ENCODE results near the gene AMBRA1. TPM values are rescaled to one million over a fixed set of nuclear protein-coding genes. Genes with fewer than 3 reads are reported as not detected.
"Not testable (repeated sequence)": the region's sequence is repeated elsewhere in the genome, so short reads cannot be mapped to it uniquely, and the experiment has no call there.

AMBRA1 gene
- polyA plus RNA-seq, 1 of the 3 experiments (the other 2 are of a cell fraction): 10.4 TPM

GRCh38 chr11:46372501-46372900, 221.3 kb downstream of the AMBRA1 start:
- H3F3A ChIP-seq (replicated peaks; ENCODE audit: insufficient read depth); H3K9ac ChIP-seq; H2AFZ ChIP-seq (ENCODE audit: low read depth); H3K27ac ChIP-seq (ENCODE audit: low read depth in 2 of 2, low read length in 1 of 2); DNase-seq; H3K4me3 ChIP-seq (ENCODE audit: low read depth in 2 of 2, low read length in 1 of 2); H4K20me1 ChIP-seq (ENCODE audit: insufficient read depth); H3K79me2 ChIP-seq (ENCODE audit: insufficient read depth); H3K9me2 ChIP-seq; H3K4me2 ChIP-seq; POLR2A ChIA-PET; H3K27me3 ChIP-seq (ENCODE audit: insufficient read depth); H3K4me1 ChIP-seq (ENCODE audit: control insufficient read depth in 1 of 2, insufficient read depth in 2 of 2, low read depth in 1 of 2, low read length in 1 of 2); H3K9me3 ChIP-seq: not testable (repeated sequence)
- CTCF ChIA-PET: interaction anchor here (1.2 to 18.0 kb wide), 3 partner anchors 17 to 63 kb away, joined by 3 to 423 read pairs (median 4); partner anchors contain the start of gene DGKZ
- 99% methylated on average over 12 of the region's 15 CpGs for WGBS (ENCODE audit: low lambda C conversion rate)
- peaks cover 5 to 28% of the 10 kb centered on the region in 2 experiments for H3K36me3 ChIP-seq (replicated peaks in 1 of 2; ENCODE audit: control insufficient read depth in 1 of 2, insufficient read depth in 2 of 2, low read length in 1 of 2)

- peaks cover 2 to 12% of the 10 kb centered on the region in 2 experiments; a peak in 2 of 4 replicates for H3K4me1 ChIP-seq (ENCODE audit: control insufficient read depth in 1 of 2, insufficient read depth in 2 of 2, low read depth in 1 of 2, low read length in 1 of 2)
- H3K79me2 ChIP-seq (ENCODE audit: insufficient read depth): no peaks in the 10 kb centered on the region
- H3K9ac ChIP-seq: no peak overlapping the region
- no peak overlapping the region for H3K27ac ChIP-seq (ENCODE audit: low read depth in 2 of 2, low read length in 1 of 2)
- no peak overlapping the region for H3K4me2 ChIP-seq
- WGBS (ENCODE audit: low lambda C conversion rate): 89% methylated on average over 10 of the region's 10 CpGs
- no peak for DNase-seq
- no peak overlapping the region for H3K4me3 ChIP-seq (ENCODE audit: low read depth in 2 of 2, low read length in 1 of 2)
- H3F3A ChIP-seq (replicated peaks; ENCODE audit: insufficient read depth): peaks cover 8% of the 10 kb centered on the region
- peaks cover 5 to 28% of the 10 kb centered on the region in 2 experiments for H3K36me3 ChIP-seq (replicated peaks in 1 of 2; ENCODE audit: control insufficient read depth in 1 of 2, insufficient read depth in 2 of 2, low read length in 1 of 2)
- POLR2A ChIA-PET: no interaction called here
- H4K20me1 ChIP-seq (ENCODE audit: insufficient read depth): no peaks in the 10 kb centered on the region
- no peaks in the 10 kb centered on the region for H3K9me2 ChIP-seq
- no peaks in the 10 kb centered on the region for H3K9me3 ChIP-seq
- TF ChIP-seq RCOR1 (IDR thresholded peaks at IDR 0.05; ENCODE audit: low read length) (no peak), CTCF (IDR thresholded peaks at IDR 0.05) (no peak), SMC3 (IDR thresholded peaks at IDR 0.05; ENCODE audit: low read depth, low read length) (no peak), USF2 (IDR thresholded peaks at IDR 0.05; ENCODE audit: borderline replicate concordance, low read depth, low read length) (no peak), MXI1 (IDR thresholded peaks at IDR 0.05; ENCODE audit: low read depth, low read length) (no peak), RAD21 (IDR thresholded peaks at IDR 0.05; ENCODE audit: low read length) (no peak), FOSL2 (IDR thresholded peaks at IDR 0.05; ENCODE audit: borderline replicate concordance, low read depth) (no peak), CHD2 (IDR thresholded peaks at IDR 0.05; ENCODE audit: low read length, partially characterized antibody) (no peak), USF1 (IDR thresholded peaks at IDR 0.05; ENCODE audit: borderline replicate concordance, low read depth) (no peak), REST (IDR thresholded peaks at IDR 0.05; ENCODE audit: low read depth, low read length) (no peak), POLR2AphosphoS5 (IDR thresholded peaks at IDR 0.05; ENCODE audit: low read depth, low read length) (no peak), TAF1 (IDR thresholded peaks at IDR 0.05; ENCODE audit: borderline replicate concordance, low read depth, low read length) (no peak), FOXM1 (IDR thresholded peaks at IDR 0.05; ENCODE audit: low read depth) (no peak), IRF3 (IDR thresholded peaks at IDR 0.05; ENCODE audit: low read depth, low read length) (no peak), MEF2A (IDR thresholded peaks at IDR 0.05; ENCODE audit: borderline replicate concordance, low read depth) (no peak), GATA2 (CRISPR knock-in tag; IDR thresholded peaks at IDR 0.05) (no peak), JUND (IDR thresholded peaks at IDR 0.05) (no peak), EP300 (IDR thresholded peaks at IDR 0.05; ENCODE audit: borderline replicate concordance in 1 of 2, low read depth in 1 of 2, low read length in 1 of 2) (no peak), RXRA (IDR thresholded peaks at IDR 0.05; ENCODE audit: borderline replicate concordance, low read depth) (no peak), NRF1 (IDR thresholded peaks at IDR 0.05; ENCODE audit: low read depth, low read length) (no peak)
- H3K27me3 ChIP-seq (ENCODE audit: insufficient read depth): no peaks in the 10 kb centered on the region
- H2AFZ ChIP-seq (ENCODE audit: low read depth): no peak overlapping the region
- CTCF ChIA-PET: interaction anchor here (1.2 to 18.0 kb wide), 3 partner anchors 17 to 63 kb away, joined by 3 to 423 read pairs (median 4); partner anchors contain the start of gene DGKZ
These were observed 221.7 kb downstream of the AMBRA1 start for GRCh38 chr11:46372086-46372485.
